Mesenchymal stem cell (in vitro differentiated cells and primary cell): ENCODE results near the gene HJURP.

Experiments
- DNase-seq: peaks from one replicate; pipeline ENCODE4 v3.0.0-alpha.2; 2013
- H2AFZ ChIP-seq: one replicate; pipeline ENCODE4 v1.6.1; 2013; ENCODE audit warnings: low read depth, mild to moderate bottlenecking, control low read depth, inconsistent platforms, low read length, moderate library complexity
- H2AK5ac ChIP-seq: 2 replicates; pipeline ENCODE4 v1.6.1; 2013; ENCODE audit warnings: low read length, moderate library complexity, mild to moderate bottlenecking, inconsistent platforms; ENCODE audit not compliant: severe bottlenecking
- H2BK120ac ChIP-seq: one replicate; pipeline ENCODE4 v1.6.1; 2013; ENCODE audit warnings: low read depth, mild to moderate bottlenecking, inconsistent platforms, low read length, moderate library complexity
- H2BK12ac ChIP-seq, 2 experiments: one replicate each; pipeline ENCODE4 v1.6.1; 2013; ENCODE audit warnings: inconsistent platforms in 2 of 2, low read length in 2 of 2, mild to moderate bottlenecking in 2 of 2, moderate library complexity in 2 of 2, control low read depth in 1 of 2
- H2BK15ac ChIP-seq: one replicate; pipeline ENCODE4 v1.6.1; 2013; ENCODE audit warnings: mild to moderate bottlenecking, low read depth, inconsistent platforms; ENCODE audit not compliant: poor library complexity, severe bottlenecking
- H2BK5ac ChIP-seq: 2 replicates; pipeline ENCODE4 v1.6.1; 2013; ENCODE audit warnings: low read depth, mild to moderate bottlenecking, low read length, control low read depth, inconsistent platforms; ENCODE audit not compliant: poor library complexity, severe bottlenecking
- H3K14ac ChIP-seq, 2 experiments: one replicate each; pipeline ENCODE4 v1.6.1; 2013; ENCODE audit warnings: inconsistent platforms in 2 of 2, low read length in 2 of 2, control low read depth in 1 of 2, mild to moderate bottlenecking in 1 of 2, moderate library complexity in 1 of 2
- H3K18ac ChIP-seq, 2 experiments: one replicate each; pipeline ENCODE4 v1.6.1; 2013; ENCODE audit warnings: inconsistent platforms in 2 of 2, low read length in 2 of 2, control low read depth in 1 of 2, low read depth in 1 of 2, mild to moderate bottlenecking in 1 of 2
- H3K23ac ChIP-seq, 2 experiments: one replicate each; pipeline ENCODE4 v1.6.1; 2013; ENCODE audit warnings: inconsistent platforms in 2 of 2, low read length in 2 of 2, mild to moderate bottlenecking in 2 of 2, moderate library complexity in 2 of 2, control low read depth in 1 of 2
- H3K27ac ChIP-seq: 2 replicates; pipeline ENCODE4 v1.5.1; 2013; ENCODE audit warnings: mild to moderate bottlenecking, moderate library complexity, low read length, control low read depth, inconsistent platforms; ENCODE audit not compliant: poor library complexity, severe bottlenecking
- H3K27me3 ChIP-seq, 2 experiments: 2 replicates each; pipeline versions ENCODE4 v1.6.1 to v1.7.0; 2013; ENCODE audit warnings: low read length in 2 of 2, mild to moderate bottlenecking in 2 of 2, moderate library complexity in 2 of 2, control low read depth in 1 of 2, inconsistent platforms in 1 of 2; ENCODE audit not compliant: control insufficient read depth in 1 of 2, insufficient read depth in 1 of 2
- H3K36me3 ChIP-seq, 2 experiments: 2 replicates each; pipeline versions ENCODE4 v1.6.1 to v1.7.0; 2013; ENCODE audit warnings: low read length in 2 of 2, control low read depth in 1 of 2, inconsistent platforms in 1 of 2, low read depth in 1 of 2, mild to moderate bottlenecking in 1 of 2; ENCODE audit not compliant: insufficient read depth in 2 of 2, control insufficient read depth in 1 of 2
- H3K4ac ChIP-seq, 2 experiments: one replicate each; pipeline ENCODE4 v1.6.1; 2013; ENCODE audit warnings: inconsistent platforms in 2 of 2, low read length in 2 of 2, mild to moderate bottlenecking in 2 of 2, moderate library complexity in 2 of 2, control low read depth in 1 of 2, low read depth in 1 of 2
- H3K4me1 ChIP-seq: 2 replicates; pipeline ENCODE4 v1.6.1; 2013; ENCODE audit warnings: low read depth, low read length, control low read depth; ENCODE audit not compliant: control insufficient read depth, insufficient read depth
- H3K4me2 ChIP-seq: 2 replicates; pipeline ENCODE4 v1.6.1; 2013; ENCODE audit warnings: low read length, mild to moderate bottlenecking, inconsistent platforms; ENCODE audit not compliant: poor library complexity, severe bottlenecking
- H3K4me3 ChIP-seq, 2 experiments: 2 replicates each; pipeline versions ENCODE4 v1.5.1 to v1.7.0; 2013; ENCODE audit warnings: low read length in 2 of 2, mild to moderate bottlenecking in 2 of 2, control low read depth in 1 of 2, low read depth in 1 of 2; ENCODE audit not compliant: insufficient read depth in 1 of 2
- H3K79me1 ChIP-seq: replicated peaks from 2 replicates; pipeline ENCODE4 v1.6.1; 2013; ENCODE audit warnings: mild to moderate bottlenecking, control low read depth, low read length, inconsistent platforms; ENCODE audit not compliant: poor library complexity, severe bottlenecking
- H3K9ac ChIP-seq: 2 replicates; pipeline ENCODE4 v1.7.0; 2013; ENCODE audit warnings: mild to moderate bottlenecking, low read length, moderate library complexity
- H3K9me3 ChIP-seq: 2 replicates; pipeline ENCODE4 v1.7.0; 2013; ENCODE audit warnings: mild to moderate bottlenecking, low read length; ENCODE audit not compliant: control insufficient read depth
- H4K8ac ChIP-seq: one replicate; pipeline ENCODE4 v1.6.1; 2013; ENCODE audit warnings: inconsistent platforms, mild to moderate bottlenecking, low read length, moderate library complexity
- H4K91ac ChIP-seq: one replicate; pipeline ENCODE4 v1.6.1; 2013; ENCODE audit warnings: mild to moderate bottlenecking, low read length, inconsistent platforms
- WGBS: methylation state at CpG from one replicate; pipeline ENCODE4 v1.1.7; 2013; ENCODE audit warnings: mixed read lengths; 5-methylcytosine and 5-hydroxymethylcytosine counted together

Gene HJURP

GRCh38 chr2:233814056-233814835, 40.1 kb downstream of the HJURP start:
- H2BK120ac ChIP-seq, result no peak overlapping the region
- H3K9me3 ChIP-seq, result no peaks in the 10 kb centered on the region
- no peak overlapping the region for H2AFZ ChIP-seq
- H3K9ac ChIP-seq, result no peak overlapping the region
- H2BK15ac ChIP-seq, result no peak overlapping the region
- no peak overlapping the region for H3K4me3 ChIP-seq
- H2BK5ac ChIP-seq, result no peak overlapping the region
- no peak overlapping the region for H2AK5ac ChIP-seq
- no peak overlapping the region for H3K4ac ChIP-seq
- H3K4me1 ChIP-seq, result peaks cover 4% of the 10 kb centered on the region
- no peak overlapping the region for H3K18ac ChIP-seq
- H3K27ac ChIP-seq, result no peak overlapping the region
- no peak overlapping the region for H4K8ac ChIP-seq
- H3K23ac ChIP-seq, result no peak overlapping the region
- no peak overlapping the region for H4K91ac ChIP-seq
- peaks cover 12 to 42% of the 10 kb centered on the region in 2 experiments for H3K27me3 ChIP-seq
- H2BK12ac ChIP-seq, result no peak overlapping the region
- 100% methylated on average over 2 of the region's 2 CpGs for WGBS
- H3K79me1 ChIP-seq, result no peaks in the 10 kb centered on the region
- H3K36me3 ChIP-seq, result peaks cover 0 to 3% of the 10 kb centered on the region in 2 experiments
- H3K4me2 ChIP-seq, result no peak overlapping the region
- no peak overlapping the region for H3K14ac ChIP-seq
- DNase-seq, result no peak

- Histone ChIP-seq H2BK15ac (no peak overlapping the region), H3K23ac (no peak overlapping the region), H2AFZ (no peak overlapping the region), H4K8ac (no peak overlapping the region), H3K4ac (no peak overlapping the region), H3K9ac (no peak overlapping the region), H3K14ac (no peak overlapping the region), H3K36me3 (peaks cover 0 to 3% of the 10 kb centered on the region in 2 experiments), H3K4me2 (no peak overlapping the region), H3K18ac (no peak overlapping the region), H2BK12ac (no peak overlapping the region), H3K27me3 (peaks cover 20 to 50% of the 10 kb centered on the region in 2 experiments), H3K9me3 (no peaks in the 10 kb centered on the region), H3K27ac (no peak overlapping the region), H2AK5ac (no peak overlapping the region), H3K4me1 (peaks cover 4% of the 10 kb centered on the region), H2BK120ac (no peak overlapping the region), H2BK5ac (no peak overlapping the region), H3K79me1 (no peaks in the 10 kb centered on the region), H4K91ac (no peak overlapping the region), H3K4me3 (no peak overlapping the region)
- WGBS, result 72% methylated on average over 3 of the region's 3 CpGs
- no peak for DNase-seq
Observed at GRCh38 chr2:233813236-233814055, 40.9 kb downstream of the HJURP start.

GRCh38 chr2:233811732-233812131, 42.6 kb downstream of the HJURP start:
- H3K9ac ChIP-seq, result no peak overlapping the region
- no peaks in the 10 kb centered on the region for H3K79me1 ChIP-seq
- no peak overlapping the region for H4K91ac ChIP-seq
- no peak overlapping the region for H3K14ac ChIP-seq
- H4K8ac ChIP-seq, result no peak overlapping the region
- H2BK120ac ChIP-seq, result no peak overlapping the region
- no peak overlapping the region for H2AK5ac ChIP-seq
- no peaks in the 10 kb centered on the region for H3K9me3 ChIP-seq
- H3K27ac ChIP-seq, result no peak overlapping the region
- no peak overlapping the region for H3K4ac ChIP-seq
- no peak overlapping the region for H3K23ac ChIP-seq
- H2BK5ac ChIP-seq, result no peak overlapping the region
- H3K4me1 ChIP-seq, result peaks cover 2% of the 10 kb centered on the region
- no peak for DNase-seq
- peaks cover 31 to 63% of the 10 kb centered on the region in 2 experiments for H3K27me3 ChIP-seq
- H2AFZ ChIP-seq, result no peak overlapping the region
- no peak overlapping the region for H2BK15ac ChIP-seq
- no peak overlapping the region for H2BK12ac ChIP-seq
- no peak overlapping the region for H3K4me3 ChIP-seq
- H3K36me3 ChIP-seq, result peaks cover 0 to 3% of the 10 kb centered on the region in 2 experiments
- no peak overlapping the region for H3K4me2 ChIP-seq
- H3K18ac ChIP-seq, result no peak overlapping the region
- WGBS, result 71% methylated on average over 8 of the region's 8 CpGs

GRCh38 chr2:233811087-233811486, 43.2 kb downstream of the HJURP start:
- Histone ChIP-seq H2BK15ac (no peak overlapping the region), H3K4me2 (no peak overlapping the region), H3K9ac (no peak overlapping the region), H3K4ac (no peak overlapping the region), H3K9me3 (no peaks in the 10 kb centered on the region), H3K27ac (no peak overlapping the region), H2BK120ac (no peak overlapping the region), H3K23ac (no peak overlapping the region), H2BK5ac (no peak overlapping the region), H3K4me1 (no peaks in the 10 kb centered on the region), H3K14ac (no peak overlapping the region), H2AFZ (no peak overlapping the region), H3K18ac (no peak overlapping the region), H3K4me3 (no peak overlapping the region), H3K36me3 (peaks cover 0 to 3% of the 10 kb centered on the region in 2 experiments), H4K91ac (no peak overlapping the region), H2AK5ac (no peak overlapping the region), H3K79me1 (no peaks in the 10 kb centered on the region), H3K27me3 (peaks cover 31 to 63% of the 10 kb centered on the region in 2 experiments), H4K8ac (no peak overlapping the region), H2BK12ac (no peak overlapping the region)
- WGBS, result 57% methylated on average over 4 of the region's 4 CpGs
- no peak for DNase-seq
